SKM-1 (cell line): ENCODE measurements around the gene UBE2I.

Experiments used
- DNase-seq: peaks from one replicate; lab custom pipeline; 2025; ENCODE audit not compliant: unreplicated experiment; lab: John Stamatoyannopoulos, UW

Gene UBE2I

GRCh38 chr16:1355591-1355990, 46.2 kb downstream of the UBE2I start:
- no peak for DNase-seq

GRCh38 chr16:1356061-1356900, 46.8 kb downstream of the UBE2I start:
- no peak for DNase-seq

- DNase-seq: no peak
Observed at GRCh38 chr16:1357906-1358566, 48.6 kb downstream of the UBE2I start.

GRCh38 chr16:1361685-1362360, 52.4 kb downstream of the UBE2I start:
- no peak for DNase-seq

GRCh38 chr16:1362807-1363206, 53.4 kb downstream of the UBE2I start:
- DNase-seq: no peak

GRCh38 chr16:1363501-1364041, 54.1 kb downstream of the UBE2I start:
- DNase-seq: peak; percentile 7

GRCh38 chr16:1364510-1364909, 55.1 kb downstream of the UBE2I start:
- DNase-seq: no peak

GRCh38 chr16:1366060-1366711, 56.8 kb downstream of the UBE2I start:
- DNase-seq: no peak

GRCh38 chr16:1366712-1367299, 57.4 kb downstream of the UBE2I start:
- no peak for DNase-seq

- no peak for DNase-seq
Observed at GRCh38 chr16:1367486-1368174, 58.2 kb downstream of the UBE2I start.

- DNase-seq: no peak
Observed at GRCh38 chr16:1371054-1371978, 61.9 kb downstream of the UBE2I start.

- no peak for DNase-seq
Observed at GRCh38 chr16:1372292-1372950, 63.0 kb downstream of the UBE2I start.

- no peak for DNase-seq
Observed at GRCh38 chr16:1374418-1375297, 65.2 kb downstream of the UBE2I start.

- DNase-seq: no peak
Observed at GRCh38 chr16:1375298-1375640, 65.8 kb downstream of the UBE2I start.

- no peak for DNase-seq
Observed at GRCh38 chr16:1375741-1376410, 66.4 kb downstream of the UBE2I start.
